IPS DF 6.9 (cell line): ENCODE data around the gene PHEX.

ENCODE experiments used
- DNase-seq: peaks from one replicate; pipeline ENCODE4 v3.0.0-alpha.2; 2013; ENCODE audit warnings: low read depth, low spot score
- H3K27ac ChIP-seq: one replicate; pipeline ENCODE4 v1.5.1; 2013; ENCODE audit warnings: low read length, control low read depth
- H3K27me3 ChIP-seq: 2 replicates; pipeline ENCODE4 v1.6.1; 2013; ENCODE audit warnings: mild to moderate bottlenecking, low read length; ENCODE audit not compliant: control insufficient read depth, insufficient read depth
- H3K36me3 ChIP-seq: 2 replicates; pipeline ENCODE4 v1.6.1; 2013; ENCODE audit warnings: low read length; ENCODE audit not compliant: control insufficient read depth, insufficient read depth
- H3K4me1 ChIP-seq: 2 replicates; pipeline ENCODE4 v1.6.1; 2013; ENCODE audit warnings: low read length; ENCODE audit not compliant: control insufficient read depth, insufficient read depth
- H3K4me3 ChIP-seq: 2 replicates; pipeline ENCODE4 v1.5.1; 2013; ENCODE audit warnings: mild to moderate bottlenecking, low read length
- H3K9me3 ChIP-seq: 2 replicates; pipeline ENCODE4 v1.6.1; 2013; ENCODE audit warnings: low read length, inconsistent platforms; ENCODE audit not compliant: control insufficient read depth, insufficient read depth
- WGBS: extraction: QIAGEN DNeasy Blood & Tissue Kit; methylation state at CpG from one replicate; pipeline ENCODE4 v1.1.7; 2013; ENCODE audit warnings: mixed read lengths, missing lambda C conversion rate; ENCODE audit not compliant: insufficient read length, insufficient coverage; 5-methylcytosine and 5-hydroxymethylcytosine counted together

PHEX gene

DNA sequence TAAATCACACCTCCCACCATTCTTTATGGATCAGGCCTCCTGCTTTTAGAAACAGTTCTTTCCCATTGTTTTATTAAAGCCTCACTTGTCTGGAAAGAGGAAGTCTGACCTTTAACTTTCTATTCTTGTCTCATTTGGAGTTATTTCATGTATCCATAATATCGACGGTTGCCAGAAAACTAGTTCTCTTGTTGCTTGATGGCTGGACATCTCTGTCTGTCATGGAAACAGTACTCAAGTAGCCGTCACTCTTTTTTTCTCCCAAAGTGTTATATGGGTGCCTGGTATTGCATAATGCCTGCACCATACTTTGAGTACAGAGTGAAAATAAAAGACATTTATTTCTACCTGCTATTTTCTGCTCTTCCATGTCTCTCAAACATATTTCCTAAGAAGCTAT lies 61.4 kb downstream of the PHEX start:
- Histone ChIP-seq H3K36me3 (no peaks in the 10 kb centered on the region), H3K9me3 (no peaks in the 10 kb centered on the region), H3K27ac (no peak overlapping the region), H3K4me3 (no peak overlapping the region), H3K4me1 (no peaks in the 10 kb centered on the region), H3K27me3 (no peaks in the 10 kb centered on the region)
- no peak for DNase-seq
- WGBS = no CpG with 5 or more reads among the region's 3 CpGs

DNA sequence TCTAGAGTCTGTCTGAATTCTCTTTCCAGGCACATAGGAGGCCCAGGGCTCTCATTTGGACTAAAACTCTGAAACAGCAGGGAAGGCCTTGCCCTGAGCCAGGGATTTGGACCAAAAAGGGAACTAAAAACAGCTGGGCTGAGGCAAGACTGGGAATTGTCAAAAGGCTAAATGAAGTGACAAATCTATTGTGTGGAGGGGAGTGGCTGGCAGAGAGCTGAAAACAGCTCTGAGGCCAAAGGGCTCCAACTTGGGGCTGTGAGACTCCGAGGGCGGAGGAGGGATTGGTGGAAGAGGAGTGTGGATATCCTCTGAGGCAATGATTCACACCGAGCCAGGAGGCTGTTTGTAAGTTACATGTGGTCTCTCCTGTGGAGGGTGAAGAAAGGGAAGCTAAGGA lies 63.2 kb downstream of the PHEX start:
- WGBS = no CpG with 5 or more reads among the region's 3 CpGs
- H3K4me3 ChIP-seq = no peak overlapping the region
- no peak for DNase-seq
- no peaks in the 10 kb centered on the region for H3K36me3 ChIP-seq
- no peaks in the 10 kb centered on the region for H3K4me1 ChIP-seq
- no peak overlapping the region for H3K27ac ChIP-seq
- H3K9me3 ChIP-seq = no peaks in the 10 kb centered on the region
- no peaks in the 10 kb centered on the region for H3K27me3 ChIP-seq

DNA sequence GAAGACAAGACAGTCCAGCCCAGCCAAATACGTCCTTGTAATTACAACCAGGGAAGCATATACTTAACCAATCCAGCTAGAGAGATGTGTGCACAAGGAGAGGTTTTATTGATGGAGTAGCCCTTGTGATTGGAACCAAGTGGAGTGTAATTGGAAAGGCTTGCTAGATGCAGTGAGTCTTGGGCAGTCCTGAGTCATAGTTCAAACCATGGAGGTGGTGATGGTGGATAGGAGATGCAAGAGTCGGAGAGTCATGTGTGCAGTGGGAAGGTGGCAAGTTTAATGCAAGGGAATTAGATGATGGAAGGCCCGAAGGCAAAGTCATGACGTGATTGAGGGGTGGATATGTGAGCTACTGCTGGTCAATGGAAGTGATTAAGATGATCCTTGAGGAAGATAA lies 63.7 kb downstream of the PHEX start:
- WGBS = no CpG with 5 or more reads among the region's 4 CpGs
- H3K4me3 ChIP-seq = no peak overlapping the region

DNA sequence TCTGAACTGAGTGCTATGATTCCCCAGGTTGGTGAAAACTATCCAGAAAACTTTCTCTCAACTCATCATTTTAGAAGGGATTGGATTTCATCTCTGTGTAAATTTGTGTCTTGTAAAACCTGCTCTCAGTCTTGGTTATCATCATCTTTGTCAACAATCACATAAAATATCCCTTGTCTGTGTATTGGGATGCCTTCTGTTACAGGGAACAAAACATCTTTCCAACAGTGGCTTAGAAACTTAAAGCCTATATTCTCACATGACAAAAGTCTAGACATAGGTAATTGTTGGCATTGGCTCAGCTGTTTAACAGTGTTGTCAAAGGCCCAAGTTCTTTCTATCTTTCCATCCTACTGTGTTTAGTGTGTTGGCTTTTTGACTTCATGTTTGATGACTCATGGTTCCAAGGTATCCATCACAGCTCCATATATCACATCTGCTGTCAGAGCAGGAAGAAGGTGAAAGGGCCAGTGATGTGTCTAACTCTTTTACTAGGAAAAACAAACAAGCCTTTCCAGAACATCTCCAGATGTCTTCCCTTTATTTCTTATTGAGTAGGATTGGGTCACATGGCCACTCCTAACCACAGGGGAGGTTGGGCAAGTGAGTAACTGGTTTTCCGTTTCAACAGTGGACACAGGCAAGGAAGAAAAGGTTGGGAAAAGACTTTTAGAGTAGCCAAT lies 65.0 kb downstream of the PHEX start:
- Histone ChIP-seq H3K4me1 (no peaks in the 10 kb centered on the region), H3K36me3 (no peaks in the 10 kb centered on the region), H3K27ac (no peak overlapping the region), H3K27me3 (no peaks in the 10 kb centered on the region), H3K4me3 (no peak overlapping the region), H3K9me3 (no peaks in the 10 kb centered on the region)
- WGBS = no CpG with 5 or more reads among the region's 1 CpG
- DNase-seq = no peak

More for the DNA sequence above, 63.7 kb downstream of the PHEX start:
- no peaks in the 10 kb centered on the region for H3K36me3 ChIP-seq
- H3K4me1 ChIP-seq = no peaks in the 10 kb centered on the region
- no peak overlapping the region for H3K27ac ChIP-seq
- H3K27me3 ChIP-seq = no peaks in the 10 kb centered on the region
- H3K9me3 ChIP-seq = no peaks in the 10 kb centered on the region
- DNase-seq = no peak

DNA sequence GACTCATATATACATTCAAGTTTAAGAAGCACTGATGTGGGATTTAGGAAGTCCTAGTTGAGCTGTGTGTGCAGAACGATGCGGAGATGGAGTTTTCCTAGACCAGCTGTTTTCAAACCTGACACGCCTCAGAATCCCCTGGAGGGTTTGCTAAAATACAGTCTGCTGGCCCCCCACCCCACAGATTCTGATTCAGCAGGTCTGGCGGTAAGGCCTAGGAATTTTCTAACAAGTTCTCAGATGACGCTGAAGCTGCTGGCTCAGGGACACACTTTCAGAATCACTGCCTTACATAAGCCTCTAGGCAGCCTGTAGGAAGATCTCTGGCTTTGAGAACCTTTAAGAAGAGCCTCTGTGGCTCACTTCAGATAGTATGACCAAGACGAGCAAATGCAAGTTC lies 73.1 kb downstream of the PHEX start:
- Histone ChIP-seq H3K36me3 (no peaks in the 10 kb centered on the region), H3K27me3 (no peaks in the 10 kb centered on the region), H3K4me3 (no peak overlapping the region), H3K27ac (no peak overlapping the region), H3K4me1 (no peaks in the 10 kb centered on the region), H3K9me3 (no peaks in the 10 kb centered on the region)
- no CpG with 5 or more reads among the region's 6 CpGs for WGBS
- DNase-seq = no peak

DNA sequence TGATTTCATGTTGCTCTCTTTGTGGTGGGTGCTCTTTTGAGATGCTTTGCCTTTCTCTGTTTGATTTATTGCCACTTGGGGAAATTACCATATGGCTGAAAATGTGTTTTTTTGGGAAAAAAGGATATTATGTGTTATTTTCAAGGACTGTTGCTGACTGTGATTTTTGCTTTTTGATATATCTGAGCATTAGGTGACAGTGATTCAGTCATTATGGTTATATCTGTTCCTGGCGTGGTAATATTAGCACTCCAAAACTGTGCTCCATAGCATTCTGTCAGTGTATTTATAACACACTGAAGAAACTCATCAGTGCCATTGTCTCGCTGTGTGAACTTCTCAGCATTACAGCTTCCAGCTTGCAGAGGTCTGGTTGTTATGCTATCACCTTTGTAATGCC lies 73.8 kb downstream of the PHEX start:
- Histone ChIP-seq H3K4me3 (no peak overlapping the region), H3K27me3 (no peaks in the 10 kb centered on the region), H3K4me1 (no peaks in the 10 kb centered on the region), H3K27ac (no peak overlapping the region), H3K36me3 (no peaks in the 10 kb centered on the region), H3K9me3 (no peaks in the 10 kb centered on the region)
- WGBS = no CpG with 5 or more reads among the region's 2 CpGs
- DNase-seq = no peak

DNA sequence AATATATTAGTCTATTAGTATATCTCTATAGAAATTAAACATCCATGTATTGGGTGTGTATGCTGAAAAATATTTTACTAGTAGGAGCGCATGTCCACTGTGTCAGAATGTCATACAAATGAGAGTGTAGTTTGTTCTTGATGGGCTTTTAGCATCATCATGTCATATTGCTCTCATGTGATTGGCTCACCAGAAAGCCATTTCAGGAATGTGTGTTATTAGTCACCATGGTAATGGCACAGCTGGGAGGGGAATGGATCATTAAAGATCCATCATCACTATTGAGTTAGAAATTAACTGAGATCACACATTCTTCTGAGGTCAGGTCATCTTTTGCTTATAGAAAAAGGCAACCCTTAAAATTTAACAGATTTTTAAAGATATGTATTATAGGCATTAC lies 77.3 kb downstream of the PHEX start:
- no peak overlapping the region for H3K4me3 ChIP-seq
- H3K4me1 ChIP-seq = no peaks in the 10 kb centered on the region
- H3K27ac ChIP-seq = no peak overlapping the region
- H3K36me3 ChIP-seq = no peaks in the 10 kb centered on the region
- DNase-seq = no peak
- WGBS = no CpG with 5 or more reads among the region's 1 CpG
- H3K27me3 ChIP-seq = no peaks in the 10 kb centered on the region
- no peaks in the 10 kb centered on the region for H3K9me3 ChIP-seq

DNA sequence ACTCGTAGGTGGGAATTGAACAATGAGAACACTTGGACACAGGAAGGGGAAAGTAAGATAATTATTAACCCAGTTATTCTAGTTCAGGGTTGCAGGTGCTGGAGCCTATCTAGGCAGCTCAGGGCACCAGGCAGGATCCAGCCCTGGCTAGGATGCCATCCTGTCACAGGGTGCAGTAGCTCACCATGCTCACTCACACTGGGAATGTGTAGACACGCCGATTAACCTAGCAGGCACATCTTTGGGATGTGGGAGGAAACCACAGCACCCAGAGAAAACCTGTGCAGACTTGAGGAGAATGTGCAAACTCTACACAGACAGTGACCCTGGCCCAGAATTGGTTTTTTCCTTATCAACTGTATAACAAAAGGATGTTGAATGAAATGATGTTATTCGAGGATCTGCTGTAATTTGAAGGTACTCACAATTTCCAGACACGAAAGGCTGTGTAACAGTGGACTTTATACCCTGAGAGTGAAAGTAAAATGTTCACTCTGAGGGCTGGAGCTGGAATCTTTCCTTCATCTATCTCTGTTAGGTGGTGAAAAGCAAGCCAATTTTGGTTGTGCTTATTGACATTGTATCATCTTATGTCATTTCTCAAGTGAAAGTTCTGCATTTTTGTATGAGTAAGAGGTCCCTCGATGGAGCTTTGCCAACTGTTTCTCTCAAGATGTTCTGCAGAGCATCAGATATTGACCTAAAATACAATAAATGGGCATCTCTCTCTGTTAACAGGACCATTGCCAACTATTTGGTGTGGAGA lies 78.8 kb downstream of the PHEX start:
- no peaks in the 10 kb centered on the region for H3K9me3 ChIP-seq
- no peaks in the 10 kb centered on the region for H3K36me3 ChIP-seq
- no peak for DNase-seq
- WGBS = no CpG with 5 or more reads among the region's 6 CpGs
- no peak overlapping the region for H3K27ac ChIP-seq
- no peaks in the 10 kb centered on the region for H3K27me3 ChIP-seq
- no peak overlapping the region for H3K4me3 ChIP-seq
- no peaks in the 10 kb centered on the region for H3K4me1 ChIP-seq

DNA sequence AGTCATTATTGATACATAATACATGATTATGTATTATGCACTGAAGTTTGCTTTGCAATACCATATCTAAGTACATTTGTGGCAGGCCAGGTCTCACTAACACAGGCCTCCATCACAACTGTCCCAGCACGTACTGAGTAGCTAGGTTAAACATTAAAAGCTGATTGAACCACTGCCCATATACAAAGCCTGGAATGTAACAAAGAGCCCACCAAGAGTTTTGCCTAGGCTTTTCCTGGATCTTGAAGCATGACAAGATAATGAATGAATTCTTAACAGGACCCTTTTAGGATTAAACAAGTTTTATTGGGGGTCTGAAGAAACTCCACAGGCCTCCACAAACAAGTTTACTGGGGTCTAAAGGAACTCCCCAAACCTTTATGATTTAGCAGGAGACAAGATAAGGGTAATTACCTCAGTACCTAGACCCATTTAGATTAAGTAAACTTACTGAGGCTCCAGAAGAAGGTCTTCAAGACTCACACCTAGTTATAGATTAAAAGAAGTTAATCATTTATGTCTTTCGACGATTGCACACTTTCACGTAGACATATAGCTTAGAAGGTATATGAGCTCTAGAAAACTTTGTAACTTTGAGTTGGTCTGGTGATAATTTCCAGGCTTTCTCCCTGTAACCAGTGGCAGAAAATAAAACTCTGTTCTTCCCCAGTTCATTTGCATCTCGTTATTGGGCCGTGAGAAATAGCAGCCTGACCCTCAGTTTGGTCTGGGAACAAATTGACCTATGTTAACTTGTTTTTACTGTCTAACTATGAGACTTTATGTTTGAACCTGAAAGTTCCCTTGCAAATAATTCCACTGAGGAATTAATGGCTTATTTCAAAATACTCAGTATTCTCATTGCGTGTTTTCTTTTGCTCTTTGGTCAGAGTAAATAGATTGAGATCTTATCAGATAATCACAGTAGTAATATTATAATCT lies 84.8 kb downstream of the PHEX start:
- no peak for DNase-seq
- Histone ChIP-seq H3K9me3 (no peaks in the 10 kb centered on the region), H3K4me1 (no peaks in the 10 kb centered on the region), H3K36me3 (no peaks in the 10 kb centered on the region), H3K4me3 (no peak overlapping the region), H3K27ac (no peak overlapping the region), H3K27me3 (no peaks in the 10 kb centered on the region)
- WGBS = no CpG with 5 or more reads among the region's 7 CpGs

DNA sequence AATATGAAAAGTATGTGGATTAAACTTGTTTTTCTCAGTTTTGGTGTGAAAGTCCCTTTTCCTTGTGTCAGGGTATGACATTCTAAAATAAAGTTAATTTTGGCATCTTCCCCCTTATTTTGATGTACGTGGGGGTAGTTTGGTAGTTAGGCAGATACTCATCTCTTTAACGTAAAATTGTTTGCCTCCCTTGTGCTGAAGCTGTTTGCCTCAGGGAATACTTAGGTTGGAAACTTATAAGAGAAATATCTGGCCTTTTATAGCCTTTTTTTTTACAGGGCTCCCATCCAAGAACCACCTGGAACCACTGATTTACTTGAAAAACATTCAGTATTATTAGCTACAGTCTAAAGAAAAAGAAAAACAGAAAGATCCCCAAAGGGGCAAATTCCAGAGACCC lies 85.5 kb downstream of the PHEX start:
- WGBS = no CpG with 5 or more reads among the region's 2 CpGs
- no peaks in the 10 kb centered on the region for H3K27me3 ChIP-seq
- H3K36me3 ChIP-seq = no peaks in the 10 kb centered on the region
- DNase-seq = no peak
- H3K27ac ChIP-seq = no peak overlapping the region
- no peaks in the 10 kb centered on the region for H3K9me3 ChIP-seq
- H3K4me3 ChIP-seq = no peak overlapping the region
- H3K4me1 ChIP-seq = no peaks in the 10 kb centered on the region
